ENCODE results near the gene CISD1. TPM values are rescaled to one million over a fixed set of nuclear protein-coding genes. Genes with fewer than 3 reads are reported as not detected.

CISD1 gene
- polyA plus RNA-seq, 3 donors = 5.4 to 29.4 (median 24.9) TPM

GRCh38 chr10:58219875-58220274 lies 49.1 kb upstream of the CISD1 start:
- no peaks in the 10 kb centered on the region for H3K27me3 Mint-ChIP-seq (ENCODE audit: low read depth in 3 of 3)

GRCh38 chr10:58220769-58221451 lies 48.1 kb upstream of the CISD1 start:
- Mint-ChIP-seq H3K27me3 (ENCODE audit: low read depth in 3 of 3) (no peaks in the 10 kb centered on the region), H3K36me3 (peaks cover 54 to 62% of the 10 kb centered on the region in 2 donors), H3K9me3 (no peaks in the 10 kb centered on the region), H3K27ac (peak overlapping the region in 1 of 7 donors; percentile 34), H3K4me1 (no peaks in the 10 kb centered on the region), H3K4me3 (no peak overlapping the region)
- H3K4me1 ChIP-seq (ENCODE audit: control insufficient read depth in 1 of 2, insufficient read depth in 2 of 2, low read length in 2 of 2) = no peaks in the 10 kb centered on the region
- peaks cover 6% of the 10 kb centered on the region for H3K79me2 ChIP-seq (ENCODE audit: insufficient read depth, low read length)
- intact Hi-C loops (cut with micrococcal nuclease) = no loop called here
- no peak overlapping the region for H3K4me3 ChIP-seq (replicated peaks in 1 of 3; ENCODE audit: low read depth in 2 of 3, low read length in 3 of 3)
- DNase-seq = no peak
- H3K36me3 ChIP-seq (replicated peaks in 1 of 2; ENCODE audit: control insufficient read depth in 1 of 2, insufficient read depth in 2 of 2, low read length in 2 of 2) = peaks cover 26 to 70% of the 10 kb centered on the region in 2 donors
- no peak for TF ChIP-seq CTCF (IDR thresholded peaks at IDR 0.05)
- WGBS (ENCODE audit: insufficient coverage) = no CpG with 5 or more reads among the region's 2 CpGs
- no peak overlapping the region for H3K27ac ChIP-seq (ENCODE audit: low read depth in 1 of 2, low read length in 2 of 2)
- H4K20me1 ChIP-seq (ENCODE audit: insufficient read depth, low read length) = peaks cover 83% of the 10 kb centered on the region
- no peaks in the 10 kb centered on the region for H3K27me3 ChIP-seq (ENCODE audit: control insufficient read depth in 2 of 2, insufficient read depth in 2 of 2, low read length in 2 of 2)
- H2AFZ ChIP-seq (ENCODE audit: insufficient read depth, low read depth, low read length, poor library complexity, severe bottlenecking) = no peak overlapping the region
- H3K4me2 ChIP-seq (replicated peaks; ENCODE audit: extremely low read depth, low read length, poor library complexity, severe bottlenecking) = no peak overlapping the region
- no peak overlapping the region for H3K9ac ChIP-seq (ENCODE audit: insufficient read depth, low read length, poor library complexity, severe bottlenecking)
- H3K9me3 ChIP-seq (replicated peaks in 1 of 2; ENCODE audit: control insufficient read depth in 1 of 2, insufficient read depth in 1 of 2, low read length in 2 of 2) = no peaks in the 10 kb centered on the region

More at GRCh38 chr10:58219875-58220274, 49.1 kb upstream of the CISD1 start:
- no peak overlapping the region for H3K27ac ChIP-seq (ENCODE audit: low read depth in 1 of 2, low read length in 2 of 2)
- no peak overlapping the region for H3K9ac ChIP-seq (ENCODE audit: insufficient read depth, low read length, poor library complexity, severe bottlenecking)
- peaks cover 6% of the 10 kb centered on the region for H3K79me2 ChIP-seq (ENCODE audit: insufficient read depth, low read length)
- no peak overlapping the region for H2AFZ ChIP-seq (ENCODE audit: insufficient read depth, low read depth, low read length, poor library complexity, severe bottlenecking)
- no peak for TF ChIP-seq CTCF (IDR thresholded peaks at IDR 0.05)
- H3K4me1 ChIP-seq (ENCODE audit: control insufficient read depth in 1 of 2, insufficient read depth in 2 of 2, low read length in 2 of 2) = no peaks in the 10 kb centered on the region
- no peaks in the 10 kb centered on the region for H3K4me1 Mint-ChIP-seq
- intact Hi-C loops (cut with micrococcal nuclease) = no loop called here
- no peaks in the 10 kb centered on the region for H3K9me3 ChIP-seq (replicated peaks in 1 of 2; ENCODE audit: control insufficient read depth in 1 of 2, insufficient read depth in 1 of 2, low read length in 2 of 2)
- no peak overlapping the region for H3K4me3 Mint-ChIP-seq
- H4K20me1 ChIP-seq (ENCODE audit: insufficient read depth, low read length) = peaks cover 85% of the 10 kb centered on the region
- peaks cover 51 to 63% of the 10 kb centered on the region in 2 donors for H3K36me3 Mint-ChIP-seq
- no peaks in the 10 kb centered on the region for H3K27me3 ChIP-seq (ENCODE audit: control insufficient read depth in 2 of 2, insufficient read depth in 2 of 2, low read length in 2 of 2)
- H3K9me3 Mint-ChIP-seq = no peaks in the 10 kb centered on the region
- DNase-seq = no peak
- H3K4me2 ChIP-seq (replicated peaks; ENCODE audit: extremely low read depth, low read length, poor library complexity, severe bottlenecking) = no peak overlapping the region
- H3K4me3 ChIP-seq (replicated peaks in 1 of 3; ENCODE audit: low read depth in 2 of 3, low read length in 3 of 3) = no peak overlapping the region
- H3K27ac Mint-ChIP-seq = peak overlapping the region in 1 of 7 donors; percentile 33
- peaks cover 28 to 70% of the 10 kb centered on the region in 2 donors for H3K36me3 ChIP-seq (replicated peaks in 1 of 2; ENCODE audit: control insufficient read depth in 1 of 2, insufficient read depth in 2 of 2, low read length in 2 of 2)

Measured in CD14-positive monocyte (primary cell).